HG02840 (cell line): ENCODE results near the gene P2RY6.
"Not testable (repeated sequence)": the region's sequence is repeated elsewhere in the genome, so short reads cannot be mapped to it uniquely, and the experiment has no call there.

Experiments used
- ATAC-seq: cut with Tn5 transposase; IDR thresholded peaks from one replicate; pipeline ENCODE4 v1.9.1; 2021; ENCODE audit warnings: mild to moderate bottlenecking, moderate library complexity, moderate number of reproducible peaks; ENCODE audit not compliant: unreplicated experiment, low FRiP score

Gene P2RY6

DNA sequence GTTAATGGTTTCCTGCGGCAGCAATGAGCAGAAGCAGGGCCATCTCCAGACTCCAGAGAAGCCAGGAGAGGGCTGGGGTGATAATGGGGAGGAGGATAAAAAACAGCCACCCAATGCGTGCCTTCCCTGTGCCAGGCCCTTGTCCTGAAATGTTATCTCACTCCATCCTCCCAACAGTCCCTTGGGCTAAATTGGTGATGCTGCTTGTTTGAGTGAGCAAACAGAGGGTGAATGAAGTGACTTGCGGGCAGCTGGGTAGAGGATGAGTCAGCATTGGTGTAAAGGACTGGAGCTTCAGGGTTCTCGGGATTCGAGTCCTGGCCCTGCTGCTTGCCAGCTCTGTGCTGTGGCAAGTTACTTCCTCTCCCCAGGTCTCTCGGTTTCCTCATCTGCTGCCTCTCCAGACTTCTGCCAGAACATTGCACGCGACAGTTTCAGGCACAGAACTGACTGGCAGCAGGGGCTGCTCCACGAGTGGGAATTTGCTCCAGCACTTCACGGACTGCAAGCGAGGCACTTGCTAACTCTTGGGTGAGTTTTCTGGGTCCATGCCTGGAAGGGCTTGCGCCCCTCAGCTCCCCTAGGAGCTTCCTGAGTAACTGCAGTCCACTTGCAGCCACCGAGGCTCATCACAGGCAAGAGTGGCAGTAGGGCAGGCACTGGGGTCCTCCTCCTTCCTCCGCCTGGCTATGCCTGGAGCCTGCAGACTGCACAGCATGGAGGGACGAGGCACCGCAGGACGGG is at the start of gene P2RY6:
Gene P2RY6 (plus strand): TSS at position 403 of the 744 bp plus-strand sequence. CDS start 24,181 bp downstream, outside the sequence.
- no peak for ATAC-seq

DNA sequence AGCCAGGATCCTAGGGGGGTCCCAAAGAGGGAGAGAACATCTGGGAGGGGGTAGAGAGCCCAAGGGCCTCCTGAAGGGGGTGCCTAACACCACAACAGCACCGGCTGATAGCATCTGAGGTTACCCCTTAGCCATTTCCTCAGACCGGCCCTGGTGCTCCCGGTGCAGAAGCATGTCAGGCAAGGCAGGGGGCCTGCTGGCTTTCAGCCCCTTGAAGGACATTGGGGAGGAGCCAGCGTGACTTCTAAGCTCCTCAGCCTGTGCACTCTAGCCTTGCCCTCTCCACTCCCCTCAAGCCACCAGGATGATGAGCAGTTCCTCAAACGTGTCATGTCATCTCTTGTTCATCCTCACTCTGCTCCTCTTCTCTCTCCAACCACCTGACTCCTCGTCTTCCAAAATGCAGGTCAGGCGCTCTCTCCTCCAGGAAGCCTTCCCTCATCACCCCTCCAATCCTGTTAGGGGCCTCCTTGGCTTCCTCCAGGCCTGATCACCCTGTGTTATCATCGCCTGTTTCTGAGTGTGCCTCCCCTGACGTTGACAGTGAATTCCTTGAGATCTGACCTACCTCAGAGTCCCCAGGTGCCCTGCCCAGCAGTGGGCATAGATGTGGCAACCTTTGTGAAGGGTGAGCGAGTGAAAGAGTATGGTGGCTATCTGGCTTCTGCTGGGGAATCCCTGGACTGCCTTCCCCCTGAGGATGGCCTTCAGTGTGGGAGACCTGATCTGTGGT is 48.0 kb upstream of the P2RY6 start:
- ATAC-seq = no peak

DNA sequence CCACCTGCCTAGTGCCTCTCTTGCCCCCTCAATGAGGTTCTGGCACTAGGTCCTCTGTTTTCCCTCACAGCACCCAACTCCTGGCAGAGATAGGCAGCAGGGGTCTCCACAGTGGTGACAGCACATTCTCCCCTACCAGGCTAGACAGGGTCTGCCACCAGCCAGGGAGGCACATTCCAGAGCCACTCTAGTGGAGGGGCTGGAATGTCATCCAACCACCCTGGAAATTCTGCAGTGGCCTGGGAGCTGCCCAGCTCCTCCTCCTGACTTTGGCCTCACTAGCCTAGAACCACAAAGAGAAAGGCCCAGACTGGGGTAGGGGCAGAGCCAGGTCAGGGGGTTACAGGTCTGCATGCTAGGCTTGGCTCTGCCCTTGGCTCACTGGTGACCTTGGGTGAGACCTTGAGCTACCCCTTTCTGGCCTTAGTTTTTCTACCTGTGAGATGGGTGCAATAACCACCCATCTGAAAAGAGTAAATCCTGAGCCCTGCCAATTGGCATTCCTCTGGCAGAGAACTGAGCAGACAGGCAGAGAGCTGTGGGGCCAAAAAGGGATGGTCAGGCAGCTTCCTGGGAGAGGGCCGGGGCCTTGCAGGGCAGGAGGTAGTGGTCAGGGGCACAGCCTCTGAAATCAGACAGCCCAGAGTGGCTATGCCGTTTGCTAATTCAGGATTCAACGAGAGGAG is 47.0 kb upstream of the P2RY6 start:
- ATAC-seq = no peak

- ATAC-seq = no peak
These were observed 46.3 kb upstream of the P2RY6 start for GRCh38 chr11:73225851-73226250.

DNA sequence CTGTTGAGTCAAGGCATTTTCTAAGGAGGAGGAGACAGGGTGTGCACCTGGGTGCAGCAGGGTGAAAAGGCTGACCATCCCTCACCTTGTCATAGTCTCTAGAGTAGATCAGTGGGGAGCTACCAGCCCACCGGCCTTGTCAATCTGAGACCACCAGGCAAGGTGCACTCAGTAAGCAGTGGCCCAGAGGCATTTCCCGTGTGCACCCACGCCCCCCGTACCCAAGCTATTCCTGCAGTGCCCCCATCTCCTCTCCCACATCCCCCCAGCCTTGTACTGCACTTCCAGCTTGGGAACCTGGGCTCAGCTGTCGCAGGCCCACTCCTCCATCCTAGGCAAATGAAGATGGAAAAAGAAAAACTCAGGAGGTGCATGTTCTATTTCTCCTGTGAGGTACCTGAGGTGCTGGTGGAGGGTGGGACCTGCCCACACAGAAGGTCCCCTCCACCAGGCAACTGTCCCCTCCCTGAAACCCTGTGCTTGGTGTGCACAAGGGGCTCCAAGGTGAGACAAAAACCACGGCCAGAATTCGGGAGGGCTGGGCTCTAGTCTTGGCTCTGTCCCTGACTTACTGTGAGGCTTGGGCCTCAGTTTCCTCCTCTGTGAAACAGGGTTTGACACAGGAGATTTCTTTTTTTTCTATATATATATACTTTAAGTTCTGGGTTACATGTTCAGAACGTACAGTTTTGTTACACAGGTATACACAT is 45.7 kb upstream of the P2RY6 start:
- ATAC-seq = no peak

DNA sequence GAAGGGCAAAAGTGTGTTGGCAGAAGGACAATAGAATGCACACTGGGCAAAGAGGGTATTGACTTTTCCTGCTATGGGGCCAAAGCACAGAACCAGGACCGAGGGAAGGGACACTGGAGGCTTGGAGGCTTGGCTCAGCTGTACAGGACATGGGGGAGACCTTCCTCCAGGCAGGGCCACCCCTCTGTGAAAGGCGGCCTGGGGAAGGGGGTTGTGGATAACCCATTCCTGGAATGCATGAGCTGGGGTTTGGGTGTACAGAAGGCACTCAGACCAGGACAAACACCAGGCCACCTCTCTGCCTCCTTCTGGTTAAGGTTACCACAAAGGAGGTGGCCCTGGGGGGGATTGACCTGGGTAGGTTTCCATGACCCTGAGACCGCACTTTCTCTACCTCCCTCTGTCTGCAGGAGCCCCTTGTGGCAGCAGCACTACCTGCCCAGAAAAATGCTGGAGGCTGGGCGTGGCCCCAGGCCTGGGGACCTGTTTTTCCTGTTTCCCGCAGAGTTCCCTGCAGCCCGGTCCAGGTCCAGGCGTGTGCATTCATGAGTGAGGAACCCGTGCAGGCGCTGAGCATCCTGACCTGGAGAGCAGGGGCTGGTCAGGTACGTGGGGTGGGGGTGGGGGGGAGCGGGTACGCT is 44.4 kb upstream of the P2RY6 start:
- ATAC-seq = no peak

DNA sequence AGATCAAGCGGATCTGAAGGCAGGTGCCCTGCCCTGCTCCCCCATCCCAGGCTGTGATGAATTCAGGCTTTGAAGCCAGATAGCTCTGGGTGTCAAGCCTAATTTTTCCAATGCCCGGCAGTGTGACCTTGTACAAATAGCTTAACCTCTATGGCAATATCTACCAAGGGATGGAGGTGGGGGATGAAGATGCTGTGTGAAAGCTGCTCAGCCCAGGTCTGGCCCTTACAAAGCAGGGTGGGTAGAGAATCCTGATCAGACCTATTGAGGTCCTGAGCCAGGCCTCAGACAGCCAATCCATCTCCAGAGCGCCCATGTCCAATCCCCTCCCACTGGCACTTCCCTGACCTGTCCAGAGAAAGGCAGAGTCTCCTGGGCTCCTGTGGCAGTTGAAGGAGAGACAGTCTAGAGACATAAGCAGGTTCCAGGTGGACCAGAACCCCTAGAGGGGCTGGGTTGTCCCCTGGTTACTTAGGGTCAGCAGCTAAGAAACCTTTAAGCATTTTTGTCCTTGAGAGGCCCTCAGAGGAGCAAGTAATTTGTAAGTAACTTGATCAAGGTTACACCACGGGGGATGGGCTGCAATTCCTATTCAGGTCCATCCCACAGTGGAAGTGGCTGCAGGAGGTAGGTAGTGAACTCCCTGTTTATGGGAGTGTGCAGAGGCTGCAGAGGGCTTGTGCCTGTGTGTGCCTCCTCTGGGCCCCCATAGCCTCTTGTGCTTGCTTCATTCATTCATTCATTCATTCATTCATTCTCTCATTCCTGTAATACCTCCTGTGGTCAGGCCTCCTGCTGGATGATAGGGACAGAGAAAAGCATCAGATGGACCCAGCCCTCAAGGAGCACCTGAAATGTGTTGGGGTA is 43.6 kb upstream of the P2RY6 start:
- ATAC-seq = no peak

GRCh38 chr11:73229321-73229895 is 42.7 kb upstream of the P2RY6 start:
- no peak for ATAC-seq

DNA sequence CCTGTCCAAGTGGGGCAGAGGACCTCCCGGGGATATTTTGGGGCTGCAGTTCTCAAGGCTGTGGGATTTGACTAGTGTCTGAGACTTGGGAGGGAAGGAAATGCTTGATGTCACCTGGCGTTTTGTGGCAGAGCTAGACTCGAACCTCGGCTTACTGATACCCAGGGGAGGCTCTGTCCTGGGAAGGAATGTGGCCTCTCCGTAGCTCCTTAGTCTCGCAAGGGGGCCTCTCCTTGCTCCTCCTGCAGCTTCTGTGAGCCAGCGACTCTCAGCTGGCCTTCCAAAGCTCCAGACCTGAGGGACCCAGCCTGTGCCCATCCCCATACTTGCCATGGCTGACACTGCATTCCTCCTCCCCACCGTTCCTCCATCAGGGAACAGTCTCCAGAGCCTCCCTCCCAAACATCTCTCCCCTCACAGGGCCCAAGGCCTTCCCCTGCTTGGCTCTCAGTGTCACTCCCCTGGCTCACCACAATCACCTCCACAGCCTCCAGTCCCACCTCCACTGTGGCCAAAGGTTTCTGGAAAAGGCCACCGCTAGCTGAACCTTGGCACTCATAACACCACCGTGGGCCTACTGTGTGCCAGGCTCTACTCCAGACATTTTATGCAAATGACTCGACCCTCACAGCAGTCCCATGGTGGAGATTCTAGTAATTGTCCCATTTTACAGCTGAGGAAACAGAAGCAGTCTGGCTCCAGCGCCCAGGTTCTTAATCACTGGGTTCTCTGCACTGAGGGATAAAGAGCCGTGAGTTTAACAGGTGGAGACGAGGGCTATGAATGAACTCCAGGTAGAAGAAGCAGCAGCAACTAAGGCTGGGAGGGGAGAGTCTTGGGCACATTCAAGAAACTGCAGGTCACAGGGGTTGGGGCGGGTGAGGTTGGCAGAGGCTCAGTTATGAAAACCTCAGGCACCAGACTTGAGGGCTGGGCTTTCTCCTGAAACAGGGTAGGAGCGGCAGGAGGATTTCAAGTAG is 42.0 kb upstream of the P2RY6 start:
- ATAC-seq = no peak

- no peak for ATAC-seq
These were observed 41.2 kb upstream of the P2RY6 start for GRCh38 chr11:73230931-73231330.

DNA sequence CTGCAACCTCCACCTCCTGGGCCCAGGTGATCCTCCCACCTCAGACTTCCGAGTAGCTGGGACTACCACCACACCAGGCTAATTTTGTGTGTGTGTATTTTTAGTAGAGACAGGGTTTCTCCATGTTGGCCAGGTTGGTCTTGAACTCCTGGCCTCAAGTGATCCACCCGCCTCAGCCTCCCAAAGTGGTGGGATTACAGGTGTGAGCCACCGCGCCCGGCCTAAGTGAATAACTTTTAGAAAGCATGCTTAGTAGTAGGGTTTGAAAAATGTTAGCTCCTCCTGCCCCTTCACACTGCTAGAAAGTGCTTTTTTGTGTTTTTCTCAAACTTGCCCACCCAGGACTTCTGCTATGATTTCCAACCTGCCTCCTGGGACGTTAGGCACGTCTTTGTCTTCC is 39.7 kb upstream of the P2RY6 start:
- ATAC-seq = not testable (repeated sequence)

DNA sequence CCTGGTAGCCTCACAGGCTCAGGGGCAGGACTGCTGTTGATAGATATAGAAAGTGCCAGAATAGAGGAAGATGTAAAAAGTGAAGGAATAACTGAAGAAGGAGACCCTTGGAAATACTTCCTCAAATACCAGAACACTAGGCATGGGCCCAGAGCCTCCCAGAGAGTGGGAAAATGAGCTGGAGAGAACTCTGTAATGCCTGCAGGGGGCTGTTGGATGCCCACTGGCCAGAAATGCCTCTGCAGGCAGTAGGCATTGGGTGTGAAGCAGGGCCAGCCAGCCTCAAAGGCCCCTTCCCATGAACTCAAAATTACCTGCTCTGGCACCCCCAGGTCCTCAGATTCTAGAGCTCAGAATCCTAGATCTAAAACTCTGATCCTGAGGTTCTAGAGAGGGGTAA is 38.9 kb upstream of the P2RY6 start:
- ATAC-seq = no peak

GRCh38 chr11:73233692-73234470 is 38.3 kb upstream of the P2RY6 start:
- no peak for ATAC-seq

GRCh38 chr11:73234471-73235181 is 37.5 kb upstream of the P2RY6 start:
- no peak for ATAC-seq

DNA sequence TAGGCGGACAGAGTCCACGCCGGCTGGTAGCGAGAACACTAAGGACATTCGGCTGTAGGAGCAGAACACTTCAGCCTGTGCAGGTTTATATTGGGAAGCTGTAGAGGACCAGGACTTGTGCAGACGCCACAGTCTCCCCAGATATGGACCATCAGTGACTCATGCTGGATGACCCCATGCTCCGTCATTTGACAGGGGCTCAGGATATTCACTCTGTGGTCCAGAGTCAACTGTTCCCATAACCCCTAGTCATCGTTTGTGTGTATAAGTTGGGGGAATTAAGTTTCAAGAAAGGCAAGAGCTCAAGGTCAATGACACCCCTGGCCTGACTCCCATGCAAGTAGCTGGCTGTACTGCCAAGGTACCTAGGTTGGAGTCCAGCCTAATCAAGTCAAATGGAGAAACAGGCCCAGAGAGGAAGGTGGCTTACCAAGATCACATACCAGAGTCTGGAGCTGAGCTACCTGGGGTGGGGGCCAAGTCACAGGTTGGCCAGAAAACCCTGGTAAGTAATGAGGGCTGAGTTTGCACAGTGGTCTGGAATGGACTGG is 36.8 kb upstream of the P2RY6 start:
- no peak for ATAC-seq

- no peak for ATAC-seq
These were observed 35.9 kb upstream of the P2RY6 start for GRCh38 chr11:73236205-73236765.
